Panc1 (cell line): ENCODE measurements around the gene RXFP4. TPM values are rescaled to one million over a fixed set of nuclear protein-coding genes. Genes with fewer than 3 reads are reported as not detected.
"Not testable (repeated sequence)": the region's sequence is repeated elsewhere in the genome, so short reads cannot be mapped to it uniquely, and the experiment has no call there.

Source experiments
- ATAC-seq: fragments of 200-7000 bp; cut with Tn5 transposase; 2 replicates; pipeline ENCODE4 v1.9.1; 2020; ENCODE audit warnings: mild to moderate bottlenecking, moderate library complexity
- BruUV-seq: library from RNA; stranded (reverse); fragments of 400-500 nt; replicated peaks from 2 replicates; lab custom pipeline; 2021; lab: Mats Ljungman, UMichigan
- CTCF ChIA-PET: fragments of 300-600 bp; sonication (Branson Sonifier 250); formaldehyde crosslinking; loops from one replicate; lab custom pipeline; 2022; ENCODE audit warnings: antibody characterized with exemption; lab: Charles Lee
- POLR2A ChIA-PET: fragments of 300-600 bp; sonication (Branson Sonifier 250); formaldehyde crosslinking; loops from one replicate; lab custom pipeline; 2022; ENCODE audit warnings: antibody characterized with exemption; lab: Charles Lee
- DNase-seq: peaks from one replicate; pipeline ENCODE4 v3.0.0-alpha.2; 2010; ENCODE audit warnings: low read depth, low spot score
- H3K27ac ChIP-seq: 2 replicates; pipeline ENCODE4 v1.5.1; 2011; ENCODE audit warnings: mild to moderate bottlenecking, low read length, inconsistent platforms
- H3K27me3 ChIP-seq: fragments of 200-500 bp; sonication (Bioruptor generic); 2 replicates; pipeline ENCODE4 v1.6.0; 2014; ENCODE audit warnings: low read length, inconsistent platforms; ENCODE audit not compliant: control insufficient read depth, insufficient read depth
- H3K36me3 ChIP-seq: fragments of 200-500 bp; sonication (Bioruptor generic); 2 replicates; pipeline ENCODE4 v1.5.1; 2014; ENCODE audit warnings: inconsistent platforms, mild to moderate bottlenecking, low read length, moderate library complexity; ENCODE audit not compliant: control insufficient read depth, insufficient read depth
- H3K4me1 ChIP-seq: 2 replicates; pipeline ENCODE4 v1.5.1; 2011; ENCODE audit warnings: inconsistent platforms, mild to moderate bottlenecking, low read length, moderate library complexity; ENCODE audit not compliant: control insufficient read depth, insufficient read depth
- H3K4me3 ChIP-seq, 2 experiments: 2 replicates each; pipeline ENCODE4 v1.5.1; 2011 to 2012; ENCODE audit warnings: low read depth in 2 of 2, low read length in 2 of 2, mild to moderate bottlenecking in 2 of 2, inconsistent platforms in 1 of 2, moderate library complexity in 1 of 2
- H3K9me3 ChIP-seq: fragments of 200-500 bp; sonication (Bioruptor generic); 2 replicates; pipeline ENCODE4 v1.5.1; 2014; ENCODE audit warnings: low read depth, mild to moderate bottlenecking, inconsistent platforms, low read length, moderate library complexity; ENCODE audit not compliant: control insufficient read depth, insufficient read depth
- POLR2AphosphoS5 ChIP-seq: IDR thresholded peaks from 2 replicates; pipeline ENCODE4 v1.6.1; 2012; ENCODE audit warnings: mild to moderate bottlenecking, low read depth, low read length, moderate library complexity
- REST ChIP-seq, 2 experiments: IDR thresholded peaks; 2 replicates each; pipeline ENCODE4 v1.6.1; 2011 to 2012; ENCODE audit warnings: low read depth in 2 of 2, control low read depth in 1 of 2, low read length in 1 of 2, mild to moderate bottlenecking in 1 of 2, moderate library complexity in 1 of 2; ENCODE audit not compliant: insufficient read depth in 1 of 2
- SIN3A ChIP-seq: IDR thresholded peaks from 2 replicates; pipeline ENCODE4 v1.6.1; 2012; ENCODE audit warnings: low read depth, mild to moderate bottlenecking, low read length, moderate library complexity, borderline replicate concordance; ENCODE audit not compliant: insufficient read depth
- in situ Hi-C: cut with HindIII; loops from 2 replicates; pipeline ENCODE4 v1.10.0; 2016; ENCODE audit warnings: low sequenced_read_pairs, low pct_unique_long_range_greater_than_20kb
- intact Hi-C: fragments of 100-400 bp; cut with micrococcal nuclease; formaldehyde crosslinking; loops from one replicate; pipeline ENCODE4 v1.10.0; 2022; ENCODE audit not compliant: unreplicated experiment
- total RNA-seq: library from RNA; stranded (reverse); gene quantifications from one replicate; pipeline ENCODE4 v1.2.1, GENCODE V29; 2021; ENCODE audit not compliant: unreplicated experiment

RXFP4 gene
- total RNA-seq, 1 experiment from 2014 or later: 8.0 TPM

DNA sequence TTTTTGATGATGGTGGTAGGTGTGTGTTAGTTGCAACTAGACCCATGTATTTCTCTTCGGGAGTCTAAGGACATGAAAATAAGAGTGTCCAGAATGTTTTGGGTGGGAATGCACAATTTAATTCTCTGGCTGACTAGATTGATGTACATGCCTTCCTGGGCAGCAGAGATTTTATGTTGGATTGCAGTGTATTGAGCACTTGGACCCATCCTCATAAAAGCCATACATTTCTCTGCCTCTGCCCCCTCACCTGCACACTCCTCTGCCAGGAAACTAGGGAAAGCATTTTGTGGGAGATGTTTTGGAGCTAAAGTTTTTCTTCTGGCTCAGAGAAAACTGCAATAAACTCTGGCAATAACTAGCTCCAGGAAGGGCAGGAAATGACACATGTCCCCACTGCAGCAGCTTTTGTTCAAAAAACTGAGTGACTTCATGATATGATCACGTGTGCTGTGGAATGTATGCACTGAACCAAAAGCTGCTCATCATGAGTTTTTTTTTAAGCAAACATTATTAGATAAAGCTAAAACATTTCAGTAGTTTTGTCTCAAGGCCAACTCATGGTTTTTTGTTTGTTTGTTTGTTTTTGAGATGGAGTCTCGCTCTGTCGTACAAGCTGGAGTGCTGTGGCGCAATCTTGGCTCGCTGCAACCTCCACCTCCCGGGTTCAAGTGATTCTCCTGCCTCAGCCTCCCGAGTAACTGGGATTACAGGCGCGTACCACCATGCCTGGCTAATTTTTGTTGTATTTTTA is 47.9 kb upstream of the RXFP4 start:
- TF ChIP-seq REST (IDR thresholded peaks at IDR 0.05; ENCODE audit: insufficient read depth in 1 of 2, low read depth in 2 of 2, low read length in 1 of 2) (no peak), POLR2AphosphoS5 (no peak), SIN3A (no peak)
- H3K9me3 ChIP-seq: no peaks in the 10 kb centered on the region
- ATAC-seq (peak; percentile 81), DNase-seq (peak; percentile 93)
- ChIA-PET CTCF (no interaction called here), POLR2A (no interaction called here)
- intact Hi-C loops: no loop called here
- H3K27ac ChIP-seq: peak overlapping the region; percentile 44; the same call in 1 of the 2 replicates
- no TSS peak for BruUV-seq
- H3K4me3 ChIP-seq: peak overlapping the region in 1 of 2 experiments; percentile 6; a peak in 2 of 4 replicates
- no peaks in the 10 kb centered on the region for H3K27me3 ChIP-seq
- H3K36me3 ChIP-seq: peaks cover 6% of the 10 kb centered on the region; the same call in 1 of the 2 replicates
- in situ Hi-C loops: no loop called here
- H3K4me1 ChIP-seq: peaks cover 14% of the 10 kb centered on the region

DNA sequence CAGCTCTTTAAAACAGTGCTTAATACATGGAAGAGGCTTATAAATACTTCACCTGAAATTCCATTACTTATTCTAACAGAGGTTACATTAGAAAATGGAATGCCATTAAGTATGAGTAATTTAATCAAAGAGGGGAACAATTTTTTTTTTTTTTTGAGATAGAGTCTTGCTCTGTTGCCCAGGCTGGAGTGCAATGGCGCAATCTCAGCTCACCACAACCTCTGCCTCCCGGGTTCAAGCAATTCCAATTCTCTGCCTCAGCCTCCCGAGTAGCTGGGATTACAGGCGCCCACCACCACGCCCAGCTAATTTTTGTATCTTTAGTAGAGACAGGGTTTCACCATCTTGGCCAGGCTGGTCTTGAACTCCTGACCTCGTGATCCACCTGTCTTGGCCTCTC is 45.8 kb upstream of the RXFP4 start:
- H3K9me3 ChIP-seq, in situ Hi-C loops, DNase-seq, H3K27ac ChIP-seq, H3K4me3 ChIP-seq, ATAC-seq, H3K27me3 ChIP-seq, intact Hi-C loops, CTCF ChIA-PET, BruUV-seq: not testable (repeated sequence)
- POLR2A ChIA-PET: interaction anchor here (0.5 to 0.6 kb wide), 2 partner anchors 47 to 1596 kb away, joined by 6 to 12 read pairs; no protein-coding TSS in a partner anchor
- H3K4me1 ChIP-seq: peaks cover 14% of the 10 kb centered on the region
- peaks cover 26% of the 10 kb centered on the region for H3K36me3 ChIP-seq

GRCh38 chr1:155896476-155896875 is 45.0 kb upstream of the RXFP4 start:
- POLR2A ChIA-PET, intact Hi-C loops: not testable (repeated sequence)

More at GRCh38 chr1:155896476-155896875, 45.0 kb upstream of the RXFP4 start:
- H3K27ac ChIP-seq, CTCF ChIA-PET, H3K9me3 ChIP-seq, DNase-seq, H3K4me3 ChIP-seq, H3K27me3 ChIP-seq, in situ Hi-C loops, ATAC-seq, BruUV-seq: not testable (repeated sequence)
- peaks cover 27% of the 10 kb centered on the region for H3K36me3 ChIP-seq
- peaks cover 14% of the 10 kb centered on the region for H3K4me1 ChIP-seq
